ENCODE results near the gene LGALS3BP. TPM values are rescaled to one million over a fixed set of nuclear protein-coding genes. Genes with fewer than 3 reads are reported as not detected.

LGALS3BP gene
- total and polyA plus RNA-seq, 2 donors (not counting 1 experiment from before 2014, with no cell fraction given) = 1.8 to 7.5 TPM

GRCh38 chr17:79006794-79007503 lies 27.2 kb upstream of the LGALS3BP start:
- Histone ChIP-seq H3K27me3 (replicated peaks in 1 of 4; ENCODE audit: control extremely low read depth in 1 of 4, control insufficient read depth in 3 of 4, insufficient read depth in 4 of 4, low read length in 3 of 4) (no peaks in the 10 kb centered on the region), H3K36me3 (replicated peaks in 1 of 2; ENCODE audit: control extremely low read depth in 1 of 2, control insufficient read depth in 1 of 2, extremely low read depth in 1 of 2, insufficient read depth in 2 of 2, low read length in 1 of 2) (peaks cover 0 to 27% of the 10 kb centered on the region in 2 experiments), H2AFZ (ENCODE audit: insufficient read depth, low read depth, low read length, poor library complexity, severe bottlenecking) (no peak overlapping the region), H3K4me3 (ENCODE audit: control extremely low read depth in 1 of 5, extremely low read depth in 1 of 5, insufficient read depth in 1 of 5, low read depth in 2 of 5, low read length in 4 of 5) (no peak overlapping the region), H3K79me2 (ENCODE audit: control insufficient read depth, insufficient read depth, low read length) (peaks cover 81% of the 10 kb centered on the region), H3K4me2 (replicated peaks; ENCODE audit: low read depth, low read length, poor library complexity, severe bottlenecking) (no peak overlapping the region), H4K20me1 (ENCODE audit: control insufficient read depth, insufficient read depth, low read length, poor library complexity, severe bottlenecking) (peaks cover 64% of the 10 kb centered on the region), H3K9ac (ENCODE audit: low read length) (no peak overlapping the region), H3K4me1 (ENCODE audit: control insufficient read depth in 2 of 2, insufficient read depth in 2 of 2, low read length in 2 of 2) (peaks cover 26 to 38% of the 10 kb centered on the region in 2 donors), H3K9me3 (ENCODE audit: control extremely low read depth in 1 of 3, control insufficient read depth in 2 of 3, insufficient read depth in 1 of 3, low read length in 2 of 3) (no peaks in the 10 kb centered on the region), H3K27ac (ENCODE audit: low read length in 2 of 2) (no peak overlapping the region)
- ChIA-PET POLR2A (no interaction called here), CTCF (interaction anchor here (1.2 kb wide), 1 partner anchor 9 kb away, joined by 3 read pairs; no protein-coding TSS in a partner anchor)
- Mint-ChIP-seq H3K9me3 (ENCODE audit: insufficient read depth) (no peaks in the 10 kb centered on the region), H3K27ac (no peak overlapping the region), H3K4me3 (peak overlapping the region; percentile 91), H3K27me3 (no peaks in the 10 kb centered on the region), H3K4me1 (peaks cover 54% of the 10 kb centered on the region)
- no peak for TF ChIP-seq EZH2 (IDR thresholded peaks at IDR 0.05; ENCODE audit: borderline replicate concordance, insufficient read depth, low read depth, low read length, poor library complexity, severe bottlenecking)
- TF ChIP-seq CTCF (IDR thresholded peaks at IDR 0.05) = no peak
- no peak for ATAC-seq (ENCODE audit: low read depth)
- intact Hi-C loops (cut with micrococcal nuclease) = no loop called here
- no peak for DNase-seq
- WGBS (ENCODE audit: insufficient coverage) = 94% methylated on average over 16 of the region's 19 CpGs

GRCh38 chr17:79006046-79006445 lies 26.3 kb upstream of the LGALS3BP start:
- Histone ChIP-seq H3K4me3 (ENCODE audit: control extremely low read depth in 1 of 5, extremely low read depth in 1 of 5, insufficient read depth in 1 of 5, low read depth in 2 of 5, low read length in 4 of 5) (no peak overlapping the region), H3K9me3 (ENCODE audit: control extremely low read depth in 1 of 3, control insufficient read depth in 2 of 3, insufficient read depth in 1 of 3, low read length in 2 of 3) (no peaks in the 10 kb centered on the region), H2AFZ (ENCODE audit: insufficient read depth, low read depth, low read length, poor library complexity, severe bottlenecking) (no peak overlapping the region), H3K4me2 (replicated peaks; ENCODE audit: low read depth, low read length, poor library complexity, severe bottlenecking) (no peak overlapping the region), H3K27me3 (replicated peaks in 1 of 4; ENCODE audit: control extremely low read depth in 1 of 4, control insufficient read depth in 3 of 4, insufficient read depth in 4 of 4, low read length in 3 of 4) (no peaks in the 10 kb centered on the region), H3K4me1 (ENCODE audit: control insufficient read depth in 2 of 2, insufficient read depth in 2 of 2, low read length in 2 of 2) (peaks cover 26 to 38% of the 10 kb centered on the region in 2 donors), H3K9ac (ENCODE audit: low read length) (no peak overlapping the region), H3K27ac (ENCODE audit: low read length in 2 of 2) (no peak overlapping the region), H3K36me3 (replicated peaks in 1 of 2; ENCODE audit: control extremely low read depth in 1 of 2, control insufficient read depth in 1 of 2, extremely low read depth in 1 of 2, insufficient read depth in 2 of 2, low read length in 1 of 2) (peaks cover 0 to 29% of the 10 kb centered on the region in 2 experiments), H4K20me1 (ENCODE audit: control insufficient read depth, insufficient read depth, low read length, poor library complexity, severe bottlenecking) (peaks cover 73% of the 10 kb centered on the region), H3K79me2 (ENCODE audit: control insufficient read depth, insufficient read depth, low read length) (peaks cover 90% of the 10 kb centered on the region)
- POLR2A ChIA-PET = no interaction called here
- DNase-seq = no peak
- CTCF ChIA-PET = interaction anchor here (1.2 kb wide), 1 partner anchor 8 kb away, joined by 3 read pairs; no protein-coding TSS in a partner anchor
- ATAC-seq (ENCODE audit: low read depth) = no peak
- no peaks in the 10 kb centered on the region for H3K9me3 Mint-ChIP-seq (ENCODE audit: insufficient read depth)
- H3K4me1 Mint-ChIP-seq = peaks cover 53% of the 10 kb centered on the region
- intact Hi-C loops (cut with micrococcal nuclease) = no loop called here
- H3K4me3 Mint-ChIP-seq = no peak overlapping the region
- H3K27ac Mint-ChIP-seq = no peak overlapping the region
- WGBS (ENCODE audit: insufficient coverage) = 89% methylated on average over 7 of the region's 8 CpGs
- no peaks in the 10 kb centered on the region for H3K27me3 Mint-ChIP-seq
- TF ChIP-seq CTCF (IDR thresholded peaks at IDR 0.05) (no peak), EZH2 (IDR thresholded peaks at IDR 0.05; ENCODE audit: borderline replicate concordance, insufficient read depth, low read depth, low read length, poor library complexity, severe bottlenecking) (no peak)
